Measurements from ENCODE around the gene UVRAG.

DNA sequence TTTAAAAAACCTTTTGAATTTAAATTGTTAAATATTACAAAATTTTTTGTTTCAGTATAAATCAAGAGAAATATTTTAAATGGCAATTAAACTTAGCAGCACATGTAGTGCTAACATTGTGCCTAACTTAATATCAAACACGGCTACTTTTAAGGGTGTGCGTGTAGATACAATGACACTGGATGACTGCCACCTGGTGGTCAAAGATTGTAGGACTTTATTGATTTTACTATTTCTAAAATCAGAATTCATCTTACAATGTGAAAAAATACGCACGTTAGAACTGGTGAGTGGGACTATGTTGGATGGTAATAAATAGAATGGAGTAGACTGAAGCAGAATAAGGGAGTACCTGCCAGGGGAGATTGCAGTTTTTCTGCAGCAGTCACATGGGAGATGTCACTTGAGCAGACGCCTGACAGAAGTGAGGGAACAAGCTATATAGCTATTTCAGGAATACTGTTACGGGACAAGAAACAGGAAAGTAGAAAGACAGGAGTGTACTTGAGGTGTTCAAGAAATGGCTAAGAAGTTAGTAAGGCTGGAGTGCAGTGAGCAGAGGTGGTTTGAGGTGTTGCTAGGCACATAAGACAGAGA is 52.9 kb downstream of the UVRAG start:
- TF ChIP-seq EZH2 (IDR thresholded peaks at IDR 0.05; ENCODE audit: borderline replicate concordance, low read length) (no peak), CTCF (IDR thresholded peaks at IDR 0.05; ENCODE audit: low read length) (peak; percentile 73)

All from OCI-LY1 (cell line).